ENCODE measurements around the gene SP1. TPM values are rescaled to one million over a fixed set of nuclear protein-coding genes. Genes with fewer than 3 reads are reported as not detected.

Gene SP1
- total RNA-seq, 1 donor from 2014 or later, result 32.7 TPM

DNA sequence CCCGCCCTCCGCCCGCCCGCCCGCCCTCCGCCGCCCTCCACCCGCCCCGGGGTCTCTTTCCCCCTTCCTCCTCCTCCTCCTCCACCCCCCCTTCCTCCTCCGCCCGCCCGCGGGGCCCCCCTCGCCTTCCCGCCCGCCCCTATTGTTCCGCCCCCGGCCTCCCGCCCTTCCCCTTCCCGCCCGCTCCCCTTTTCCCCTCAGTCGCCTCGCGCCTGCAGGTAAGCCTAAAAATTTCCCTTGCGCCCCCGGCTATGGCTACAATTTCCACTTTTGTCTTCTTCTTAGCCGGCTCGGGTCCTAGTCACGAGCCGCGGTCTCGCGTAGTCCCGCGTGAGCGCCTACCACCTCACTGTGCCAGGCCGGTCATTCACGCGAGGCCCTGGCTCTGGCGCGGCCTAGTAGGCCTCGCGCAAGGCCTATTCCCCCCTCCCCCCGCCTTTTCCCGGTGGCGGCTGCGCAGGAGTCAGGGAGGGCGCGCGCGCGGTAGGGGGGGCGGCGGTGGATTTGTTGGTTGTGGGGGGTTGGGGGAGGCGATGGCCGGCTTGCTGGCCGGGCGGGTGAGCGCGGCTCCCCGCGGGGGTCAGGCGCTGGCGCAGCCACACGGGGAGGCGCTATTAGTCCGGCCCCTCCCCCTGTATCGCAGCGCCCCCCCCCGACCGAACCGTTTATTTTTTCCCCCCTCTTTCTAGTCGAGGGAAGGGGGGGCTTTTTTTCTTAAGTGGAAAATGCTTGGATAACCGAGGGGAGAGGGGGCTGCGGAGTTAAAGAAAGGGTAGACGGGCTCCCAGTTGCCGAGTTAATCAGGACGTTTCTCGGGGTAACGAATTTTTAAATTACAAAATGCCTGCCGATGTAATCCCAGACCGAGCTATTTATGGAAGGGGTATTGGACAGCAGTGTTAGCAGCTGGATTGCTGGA, 72.4 kb downstream of the SP1 start:
- peak; percentile 93 for DNase-seq

DNA sequence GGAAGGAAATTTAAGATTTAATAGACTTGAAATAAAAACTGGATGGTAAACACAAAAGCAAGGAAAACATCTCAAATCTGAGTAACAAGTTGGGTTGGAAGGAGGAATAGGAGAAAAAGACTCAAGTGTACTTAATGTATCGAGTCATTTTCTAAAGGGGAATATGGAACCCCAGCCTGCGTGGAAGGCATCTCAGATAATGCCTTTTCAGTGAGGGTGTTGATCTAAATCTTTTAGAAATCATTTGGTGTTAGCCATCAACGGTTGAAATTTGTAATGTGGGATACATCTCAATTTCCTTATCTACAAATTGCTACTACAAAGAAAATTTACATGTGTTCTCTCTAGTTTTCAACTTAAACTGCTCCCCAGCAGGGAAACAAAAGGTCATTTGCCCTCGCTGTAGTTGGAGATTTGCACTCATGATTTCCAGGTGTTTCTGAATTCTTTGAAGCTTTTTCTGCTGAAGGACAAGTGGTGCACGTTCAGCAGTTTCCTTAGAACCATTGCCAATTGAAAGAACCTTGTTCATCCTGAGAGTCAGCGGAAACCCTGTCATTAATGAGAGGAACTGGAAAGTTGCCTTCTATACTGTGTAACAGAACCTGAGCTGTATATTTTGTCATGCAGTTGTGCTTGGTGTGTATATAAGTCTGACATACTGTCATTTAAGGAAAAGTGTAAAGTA, 74.1 kb downstream of the SP1 start:
- DNase-seq, result peak; percentile 33

DNA sequence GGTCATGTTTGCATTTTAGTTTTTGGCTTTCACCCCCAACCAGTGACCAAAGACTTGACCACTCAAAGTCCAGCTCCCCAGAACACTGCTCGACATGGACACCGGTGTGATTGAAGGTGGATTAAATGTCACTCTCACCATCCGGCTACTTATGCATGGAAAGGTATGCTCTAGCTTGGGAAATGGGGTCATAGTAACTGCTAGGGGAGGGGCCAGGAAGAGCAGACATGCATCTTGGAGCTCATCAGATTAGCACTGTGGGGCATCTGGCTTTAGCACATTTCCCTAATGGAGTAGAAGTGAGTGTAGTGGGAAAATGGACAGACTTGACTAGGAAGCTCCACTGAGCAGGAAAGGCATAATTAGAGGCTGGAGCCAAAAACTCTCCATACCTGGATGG, 74.7 kb downstream of the SP1 start:
- DNase-seq, result no peak

DNA sequence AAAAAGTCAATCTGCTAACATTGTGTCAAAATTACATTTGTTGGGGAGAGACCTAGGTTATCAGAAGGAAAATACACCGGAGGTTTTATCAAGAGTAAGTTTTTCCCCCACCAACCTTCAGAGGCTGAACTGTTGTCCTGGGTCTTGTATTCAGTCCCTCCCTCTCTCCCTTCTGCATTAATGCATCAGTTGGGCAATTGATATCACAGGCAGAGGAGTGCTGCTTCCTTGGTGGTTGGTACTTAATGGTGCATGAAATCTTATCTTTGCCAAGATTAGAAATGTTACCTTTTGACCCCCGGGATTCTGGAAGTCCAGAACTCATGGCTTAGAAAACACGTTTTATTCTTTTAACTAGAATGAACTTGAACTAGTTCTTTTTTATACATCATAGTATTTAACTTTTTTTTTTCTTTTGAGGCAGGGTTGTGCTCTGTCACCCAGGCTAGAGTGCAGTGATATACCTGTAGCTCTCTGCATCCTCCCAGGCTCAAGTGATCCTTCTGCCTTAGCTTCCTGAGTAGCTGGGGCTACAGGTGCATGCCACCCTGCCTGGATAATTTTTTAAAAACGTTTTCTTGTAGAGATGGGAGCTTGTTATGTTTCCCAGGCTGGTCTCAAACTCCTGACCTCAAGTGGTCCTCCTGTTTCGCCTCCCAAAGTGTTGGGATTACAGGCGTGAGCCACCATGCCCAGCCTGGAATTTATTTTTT, 76.8 kb downstream of the SP1 start:
- no peak for DNase-seq

DNA sequence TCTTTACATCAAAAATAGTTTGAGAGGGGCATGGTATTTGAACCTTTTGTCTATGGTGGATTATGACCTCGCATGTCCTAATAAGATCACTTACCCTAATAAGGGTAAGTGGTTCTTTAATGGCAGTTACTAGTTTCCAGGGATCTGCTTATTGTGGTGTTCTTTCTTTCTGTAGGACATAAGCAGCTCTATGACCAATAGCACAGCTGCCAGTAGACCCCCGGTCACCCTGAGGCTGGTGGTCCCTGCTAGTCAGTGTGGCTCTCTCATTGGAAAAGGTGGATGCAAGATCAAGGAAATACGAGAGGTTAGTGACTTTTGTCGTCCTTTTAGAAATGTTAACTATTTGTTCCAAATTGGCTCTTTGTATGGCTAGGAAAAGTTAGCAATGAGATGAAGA, 79.1 kb downstream of the SP1 start:
- DNase-seq, result no peak

DNA sequence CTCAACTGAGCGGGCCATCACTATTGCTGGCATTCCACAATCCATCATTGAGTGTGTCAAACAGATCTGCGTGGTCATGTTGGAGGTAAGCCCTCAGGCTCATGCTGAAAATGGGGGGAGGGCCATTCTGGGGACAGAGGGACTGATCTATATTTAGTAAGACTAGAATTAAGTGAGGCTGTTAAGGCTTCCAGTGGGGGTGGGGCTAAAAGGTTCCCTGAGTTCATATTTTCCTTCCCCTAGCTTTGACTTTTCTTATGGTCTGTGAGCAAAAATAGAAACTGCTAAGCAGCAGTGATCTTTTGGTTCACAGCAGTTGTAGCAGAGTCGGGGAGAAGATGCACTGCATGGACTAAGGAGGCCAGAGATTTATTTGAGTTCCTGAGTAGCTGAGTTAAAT, 81.1 kb downstream of the SP1 start:
- no peak for DNase-seq

DNA sequence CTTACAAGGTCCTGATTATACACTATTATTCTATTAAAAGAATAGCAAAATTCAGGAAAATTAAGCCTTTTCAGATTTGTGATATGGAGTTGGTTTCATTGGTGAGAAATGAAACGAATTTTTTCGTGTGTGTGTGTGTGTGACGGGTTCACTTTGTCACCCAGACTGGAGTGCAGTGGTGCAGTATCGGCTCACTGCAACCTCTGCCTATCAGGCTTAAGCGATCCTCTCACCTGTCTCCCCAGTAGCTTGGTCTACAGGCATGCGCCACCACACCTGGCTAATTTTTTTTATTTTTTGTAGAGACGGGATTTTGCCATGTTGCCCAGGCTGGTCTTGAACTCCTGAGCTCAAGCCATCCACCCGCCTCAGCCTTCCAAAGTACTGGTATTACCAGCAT, 81.6 kb downstream of the SP1 start:
- DNase-seq, result no peak

DNA sequence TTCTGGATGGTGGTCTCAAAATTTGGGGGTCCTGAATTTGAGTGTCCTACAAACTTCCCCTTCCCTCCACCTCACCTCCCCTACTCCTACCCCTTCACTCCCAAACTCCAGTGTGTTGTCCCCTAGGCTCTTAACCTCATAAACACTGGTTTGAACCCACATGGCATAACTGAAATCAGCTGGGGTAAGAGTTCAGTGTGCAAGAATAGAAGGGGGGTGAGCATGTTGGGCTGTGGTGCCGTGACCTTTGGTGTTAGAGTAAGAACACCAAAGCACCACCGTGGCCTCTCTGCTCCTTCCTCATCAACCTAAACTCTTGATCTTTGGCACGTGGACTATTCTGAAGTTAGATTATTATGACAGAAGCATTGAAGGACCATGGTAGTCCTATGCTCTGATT, 83.0 kb downstream of the SP1 start:
- DNase-seq, result no peak

DNA sequence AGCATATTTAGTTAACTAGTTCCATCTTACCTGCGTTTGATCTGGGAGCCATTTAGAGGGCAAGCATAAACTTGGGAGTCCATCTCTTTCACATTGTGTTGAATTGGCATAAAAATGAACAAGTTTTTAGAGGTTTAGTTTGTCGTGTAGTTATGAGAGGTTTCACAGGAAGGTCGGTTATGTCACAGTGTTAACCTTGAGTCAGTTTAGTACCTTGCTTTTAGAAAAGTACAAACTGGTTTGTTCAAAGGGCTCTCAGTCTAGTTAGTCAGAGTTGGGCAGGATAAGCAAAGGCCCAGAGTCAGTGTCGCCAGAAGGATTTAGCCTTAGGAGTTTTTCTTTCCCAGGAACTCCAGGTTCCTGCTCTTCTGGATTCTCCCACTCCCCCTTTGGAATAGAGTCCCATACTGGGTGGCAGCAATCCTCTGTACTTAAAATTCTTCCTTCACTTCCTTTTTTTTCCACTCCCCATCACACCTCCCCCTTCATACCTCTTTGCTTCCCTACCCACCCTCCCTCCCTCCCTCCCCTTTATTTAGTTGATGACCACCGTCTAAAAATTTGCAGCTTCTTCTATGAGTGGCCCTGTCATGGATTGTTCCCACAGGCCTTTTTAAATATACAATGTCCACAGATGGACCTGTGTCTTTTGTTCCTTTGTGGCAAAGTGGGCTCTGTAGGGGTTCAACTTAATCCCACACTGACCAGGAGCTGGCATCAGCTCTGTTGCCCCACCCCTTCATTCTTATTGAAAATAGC, 84.0 kb downstream of the SP1 start:
- DNase-seq, result no peak

DNA sequence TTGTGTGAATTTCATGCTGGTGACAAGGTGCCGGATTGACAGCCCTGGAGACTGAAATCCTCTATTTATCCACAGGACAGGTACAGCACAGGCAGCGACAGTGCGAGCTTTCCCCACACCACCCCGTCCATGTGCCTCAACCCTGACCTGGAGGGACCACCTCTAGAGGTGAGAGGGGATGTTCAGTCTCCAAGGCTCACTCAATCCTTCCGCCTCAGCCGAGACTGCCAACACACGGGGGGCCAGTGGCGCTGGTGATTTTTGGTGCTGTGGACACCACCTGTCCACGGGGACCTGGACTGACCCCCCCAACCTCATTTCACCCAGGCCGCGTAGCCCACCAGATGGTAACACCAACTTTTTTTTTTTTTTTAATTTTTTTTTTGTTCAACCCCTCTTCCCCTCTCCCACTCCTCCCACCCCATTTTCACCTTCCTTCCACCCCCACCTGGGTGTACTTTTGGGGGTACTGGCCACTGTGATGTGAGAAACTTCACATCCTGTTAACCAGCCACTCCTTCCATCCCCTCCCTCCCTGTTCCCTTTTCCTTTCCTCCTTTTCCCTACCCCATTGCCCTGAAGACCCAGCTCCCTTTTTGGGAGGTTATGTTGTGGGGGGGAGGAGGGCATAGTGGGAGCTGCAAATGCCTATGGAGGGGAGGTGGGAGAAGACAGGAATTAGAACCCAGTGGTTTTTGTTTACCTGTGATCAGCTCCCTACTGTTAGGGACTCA, 84.9 kb downstream of the SP1 start:
- DNase-seq, result no peak

DNA sequence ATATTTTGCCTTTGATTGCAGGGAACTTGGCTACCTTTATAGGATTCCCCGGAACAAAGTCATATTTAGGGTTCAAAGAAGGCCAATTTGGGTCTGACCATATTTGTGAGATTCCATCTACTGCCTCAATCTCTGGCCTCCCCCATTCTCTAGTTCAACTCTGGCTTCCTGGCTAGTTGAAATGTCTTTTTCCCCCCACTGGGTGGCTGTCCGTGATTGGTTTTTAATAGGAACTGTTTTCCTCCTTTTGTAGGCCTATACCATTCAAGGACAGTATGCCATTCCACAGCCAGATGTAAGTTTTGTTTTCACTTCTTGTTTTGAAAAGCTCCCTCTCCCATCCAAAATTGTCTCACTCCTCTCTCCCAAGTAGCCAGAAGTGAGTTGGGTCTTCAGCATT, 85.7 kb downstream of the SP1 start:
- DNase-seq, result no peak

Other genes with a start within 250 kb of the SP1 start
- gene ZNF740, start 199.5 kb upstream of the SP1 start, total RNA-seq, result 13.0 and 14.5 TPM in 2 replicates
- gene CSAD, start 199.3 kb upstream of the SP1 start, total RNA-seq, result 2.9 and 6.5 TPM in 2 replicates
- 0.19 and 0.34 TPM in 2 replicates for gene ITGB7, start 172.9 kb upstream of the SP1 start, total RNA-seq
- gene RARG, start 148.0 kb upstream of the SP1 start, total RNA-seq, result 11.7 and 17.7 TPM in 2 replicates
- 4.8 and 16.5 TPM in 2 replicates for gene ESPL1, start 111.9 kb upstream of the SP1 start, total RNA-seq
- gene PFDN5, start 84.6 kb upstream of the SP1 start, total RNA-seq, result 185 and 491 TPM in 2 replicates
- 35.2 and 43.1 TPM in 2 replicates for gene MYG1, start 80.5 kb upstream of the SP1 start, total RNA-seq
- gene AAAS, start 58.6 kb upstream of the SP1 start, total RNA-seq, result 38.6 and 44.3 TPM in 2 replicates
- gene SP7, start 43.8 kb upstream of the SP1 start, total RNA-seq, result not detected in 2 replicates
- gene AMHR2, start 43.7 kb downstream of the SP1 start, total RNA-seq, result not detected in 2 replicates
- gene PRR13, start 61.6 kb downstream of the SP1 start, total RNA-seq, result 12.6 and 18.0 TPM in 2 replicates
- gene PCBP2, start 71.9 kb downstream of the SP1 start, total RNA-seq, result 417 and 525 TPM in 2 replicates
- gene MAP3K12, start 119.3 kb downstream of the SP1 start, total RNA-seq, result 13.6 and 19.1 TPM in 2 replicates
- gene TARBP2, start 121.1 kb downstream of the SP1 start, total RNA-seq, result 38.8 and 48.3 TPM in 2 replicates
- not detected in 2 replicates for gene NPFF, start 127.3 kb downstream of the SP1 start, total RNA-seq
- 12.9 and 14.9 TPM in 2 replicates for gene ATF7, start 246.2 kb downstream of the SP1 start, total RNA-seq